GM18951 (cell line): ENCODE results near the gene ATG13.

Experiments used
- POLR2A ChIP-seq: IDR thresholded peaks from 4 replicates; pipeline ENCODE4 v1.6.1; 2011; ENCODE audit warnings: mild to moderate bottlenecking; ENCODE audit not compliant: insufficient read length, insufficient read depth; ENCODE audit errors: extremely low read depth
- in situ Hi-C: fragments of 300-500 bp; cut with MboI; formaldehyde crosslinking; loops from one replicate; pipeline ENCODE4 v1.12.0; 2022; ENCODE audit warnings: low sequenced_read_pairs, mixed read lengths, inconsistent platforms; ENCODE audit not compliant: unreplicated experiment

The ATG13 gene

DNA sequence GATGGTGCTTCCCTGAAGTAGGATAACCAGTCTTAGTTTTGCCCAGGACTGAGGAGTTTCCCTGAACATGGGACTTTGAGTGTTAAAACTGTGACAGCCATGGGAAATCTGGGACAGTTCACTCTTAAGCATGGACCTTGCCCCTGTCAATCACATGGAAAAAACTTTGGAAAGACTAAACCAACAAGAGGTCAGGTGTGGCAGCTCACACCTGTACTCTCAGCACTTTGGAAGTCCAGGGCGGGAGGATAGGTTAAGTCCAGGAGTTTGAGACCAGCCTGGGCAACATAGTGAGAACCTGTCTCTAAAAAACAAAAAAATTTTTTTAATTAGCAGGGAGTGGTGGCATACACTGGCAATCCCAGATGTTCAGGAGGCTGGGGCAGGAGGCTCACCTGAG lies 20.2 kb upstream of the ATG13 start:
- in situ Hi-C loops, result no loop called here
- TF ChIP-seq POLR2A, result no peak

DNA sequence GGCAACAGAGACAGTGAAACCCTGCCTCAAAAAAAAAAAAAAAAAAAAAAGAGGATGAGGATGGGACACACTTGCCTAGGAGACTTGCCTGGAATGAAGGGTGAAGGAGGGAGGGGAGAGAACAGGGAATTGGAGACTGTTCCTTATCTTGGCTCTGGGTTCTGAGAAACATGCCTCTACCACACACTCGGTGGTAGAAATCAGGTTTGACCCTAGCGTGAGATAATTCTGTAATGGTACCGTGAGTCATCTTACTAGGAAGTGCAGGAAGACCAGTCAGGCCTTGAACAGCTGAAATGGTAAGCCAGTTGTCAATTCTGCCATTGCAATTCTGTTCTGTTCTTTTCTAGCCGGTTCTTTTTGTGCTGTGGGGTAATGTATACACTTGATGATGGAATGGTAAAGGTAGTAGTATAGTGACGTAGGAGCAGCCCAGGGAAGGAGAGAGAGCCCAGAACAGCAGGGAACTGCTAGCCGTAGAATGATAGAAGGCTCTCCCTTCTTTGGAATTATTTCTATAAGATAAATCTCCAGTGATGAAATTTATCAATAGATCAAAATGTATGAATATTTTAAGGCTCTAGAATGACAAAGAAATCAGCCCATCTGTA lies 19.6 kb upstream of the ATG13 start:
- no peak for TF ChIP-seq POLR2A
- in situ Hi-C loops, result no loop called here

DNA sequence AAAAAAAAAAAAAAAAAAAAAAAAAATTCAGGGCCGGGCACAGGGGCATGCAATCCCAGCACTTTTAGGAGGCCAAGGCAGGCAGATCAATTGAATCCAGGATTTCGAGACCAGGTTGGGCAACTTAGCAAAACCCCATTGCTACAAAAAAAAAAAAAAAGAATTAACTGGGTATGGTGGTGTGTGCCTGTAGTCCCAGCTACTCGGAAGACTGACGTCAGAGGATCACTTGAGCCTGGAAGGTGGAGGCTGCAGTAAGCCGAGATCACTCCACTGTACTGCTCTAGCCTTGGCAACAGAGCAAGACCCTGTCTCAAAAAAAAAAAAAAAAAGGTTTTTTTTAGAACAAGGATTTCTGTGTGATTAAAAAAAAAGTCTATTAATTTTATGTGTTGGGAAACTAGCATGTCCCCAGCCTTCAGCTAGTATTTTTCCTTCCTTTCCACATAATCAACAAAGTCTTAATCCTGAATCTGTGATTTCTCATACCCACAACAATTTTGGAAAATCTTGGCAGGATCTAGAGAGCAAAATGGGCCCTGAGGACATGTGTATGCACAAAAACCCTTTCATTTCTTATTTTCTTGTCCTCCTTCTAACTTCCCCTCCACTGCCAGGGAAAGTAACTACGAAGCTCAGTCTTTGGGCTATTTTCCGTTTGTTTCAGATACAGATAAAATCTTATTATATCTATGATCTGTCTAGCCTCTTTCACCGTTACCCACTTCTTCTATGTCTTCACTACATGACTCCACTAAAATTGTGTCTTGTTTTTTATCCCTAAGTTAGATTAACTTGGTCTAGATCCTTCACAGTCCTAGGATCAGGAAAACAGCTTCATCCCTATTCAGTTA lies 17.8 kb upstream of the ATG13 start:
- in situ Hi-C loops, result no loop called here
- no peak for TF ChIP-seq POLR2A

DNA sequence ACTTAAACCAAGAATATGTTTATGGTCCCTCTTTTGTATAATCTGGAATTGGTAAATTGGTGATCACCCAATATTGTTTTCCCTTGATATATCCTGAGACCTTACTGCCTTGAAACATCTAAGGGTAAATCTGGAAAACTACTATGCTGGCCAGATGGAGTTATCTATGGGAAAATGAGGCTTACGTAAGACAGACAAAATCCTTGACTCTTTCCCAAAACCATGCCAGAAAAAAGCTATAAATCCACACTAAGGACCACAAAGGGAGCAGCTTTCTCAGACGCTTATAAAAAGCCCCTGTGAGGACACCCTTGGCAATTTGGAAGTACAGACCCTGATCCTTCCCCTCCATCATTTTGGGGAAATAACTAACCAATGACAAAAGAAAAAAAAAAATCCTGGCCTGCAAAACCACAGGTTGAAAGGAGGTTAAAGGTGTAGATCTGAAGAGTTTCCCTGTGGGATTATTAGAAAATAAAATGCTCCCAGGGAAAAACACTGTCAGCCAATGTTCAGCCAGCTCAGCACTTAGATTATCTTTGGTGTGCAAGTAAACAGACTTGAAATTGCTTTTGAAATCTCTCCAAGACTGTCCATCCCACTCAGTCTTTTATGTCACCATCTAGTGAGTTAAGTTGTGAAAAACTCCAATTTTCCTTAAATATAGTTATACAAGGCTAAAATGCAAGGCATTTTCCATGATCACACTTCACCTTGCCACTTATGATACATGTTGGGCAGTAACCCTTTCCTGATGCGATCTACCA lies 17.0 kb upstream of the ATG13 start:
- in situ Hi-C loops, result no loop called here
- no peak for TF ChIP-seq POLR2A

DNA sequence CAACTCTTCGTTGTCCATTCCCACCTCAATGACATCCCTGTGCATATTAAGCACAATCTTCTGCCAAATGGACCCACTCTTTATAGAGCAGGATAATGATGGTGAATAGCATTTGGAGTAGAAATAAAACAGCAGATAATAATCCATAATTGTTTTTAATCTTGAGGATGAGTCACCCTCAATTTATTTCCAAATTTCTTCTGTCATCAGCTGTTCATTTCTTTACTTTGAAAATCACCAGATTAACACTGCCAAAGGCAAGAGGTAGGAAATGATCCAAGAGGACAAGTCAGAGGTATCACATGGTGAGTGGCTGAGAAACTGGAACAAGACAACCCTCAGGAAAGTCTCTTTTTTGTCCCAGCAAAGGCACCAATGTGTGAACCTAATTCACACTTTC lies 16.2 kb upstream of the ATG13 start:
- in situ Hi-C loops, result no loop called here

DNA sequence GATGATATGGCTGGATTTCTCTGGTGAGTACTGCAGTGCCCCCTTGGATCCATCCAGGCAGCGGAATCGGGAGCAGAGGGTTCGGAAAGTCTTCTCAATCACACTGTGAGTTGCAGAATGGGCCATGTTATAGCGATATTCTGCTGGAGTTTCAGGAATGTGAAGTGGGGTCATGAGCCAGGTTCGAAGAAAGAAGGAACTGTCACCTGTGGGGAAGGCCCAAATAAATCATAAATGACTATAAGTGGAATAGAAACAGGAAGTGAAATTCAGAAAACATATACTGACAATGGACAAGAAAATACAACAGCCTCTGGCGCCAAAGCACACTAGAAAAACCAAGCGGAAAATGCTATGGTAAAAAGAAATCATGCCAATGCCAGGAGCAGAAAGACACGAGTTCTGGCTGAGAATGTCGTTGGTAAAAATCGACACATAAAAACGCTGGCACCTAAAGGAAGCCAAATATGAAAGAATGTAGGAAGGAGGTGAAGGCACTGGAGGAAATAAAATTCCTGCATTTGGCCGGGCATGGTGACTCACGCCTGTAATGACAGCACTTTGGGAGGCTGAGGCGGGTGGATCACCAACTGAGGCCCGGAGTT lies 13.5 kb upstream of the ATG13 start:
- TF ChIP-seq POLR2A, result no peak
- in situ Hi-C loops, result no loop called here

More for the DNA sequence above, 16.2 kb upstream of the ATG13 start:
- TF ChIP-seq POLR2A, result no peak

DNA sequence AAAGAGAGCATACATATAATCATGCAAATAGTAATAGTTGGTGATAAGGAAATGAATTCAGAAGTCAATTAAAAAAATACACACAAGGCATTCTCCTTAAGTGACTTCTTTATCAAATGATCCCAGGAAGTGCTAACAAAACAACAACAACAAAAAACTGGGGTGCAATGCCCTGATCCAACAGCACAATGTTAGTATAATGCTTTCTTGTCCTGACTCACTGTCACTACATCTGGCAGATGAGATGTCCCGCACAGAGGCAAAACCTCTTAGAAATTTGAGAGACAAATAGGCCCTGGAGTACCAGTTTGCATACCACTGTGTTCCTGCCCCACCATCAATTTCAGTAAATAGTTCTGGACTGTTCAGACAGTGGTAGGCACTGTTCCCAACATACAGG lies 12.6 kb upstream of the ATG13 start:
- in situ Hi-C loops, result no loop called here
- TF ChIP-seq POLR2A, result no peak

DNA sequence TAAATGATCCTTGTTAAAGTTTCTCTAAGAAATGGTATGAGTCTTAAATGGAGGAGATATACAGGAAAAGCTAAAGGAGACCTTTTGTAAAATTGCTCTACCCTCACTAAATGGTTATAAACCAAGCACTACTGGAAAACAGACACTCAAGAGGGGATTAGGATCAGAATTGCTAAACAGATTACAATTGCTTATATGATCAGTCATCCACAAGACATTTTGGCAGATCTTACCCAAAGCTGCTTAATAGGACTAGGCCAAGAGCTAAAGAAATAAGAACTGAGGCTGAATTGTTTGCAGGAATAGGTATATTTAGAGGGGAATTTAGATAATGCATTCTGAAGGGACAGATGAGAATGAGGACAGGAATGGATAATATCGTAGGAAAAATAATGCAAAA lies 9.8 kb upstream of the ATG13 start:
- no peak for TF ChIP-seq POLR2A
- in situ Hi-C loops, result no loop called here

DNA sequence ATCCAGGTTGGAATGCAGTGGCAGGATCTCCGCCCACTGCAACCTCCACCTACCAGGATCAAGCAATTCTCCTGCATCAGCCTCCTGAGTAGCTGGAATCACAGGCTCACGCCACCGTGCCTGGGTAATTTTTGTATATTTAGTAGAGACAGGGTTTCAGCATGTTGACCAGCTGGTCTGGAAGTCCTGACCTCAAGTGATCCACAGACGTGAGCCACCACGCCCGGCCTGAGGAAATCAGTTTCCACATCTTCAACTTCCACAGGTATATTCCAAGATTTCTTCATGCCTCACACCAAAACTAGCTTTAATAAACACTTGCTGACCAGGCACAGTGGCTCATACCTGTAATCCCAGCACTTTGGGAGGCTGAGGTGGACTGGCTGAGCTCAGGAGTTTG lies 8.0 kb upstream of the ATG13 start:
- in situ Hi-C loops, result no loop called here
- no peak for TF ChIP-seq POLR2A

DNA sequence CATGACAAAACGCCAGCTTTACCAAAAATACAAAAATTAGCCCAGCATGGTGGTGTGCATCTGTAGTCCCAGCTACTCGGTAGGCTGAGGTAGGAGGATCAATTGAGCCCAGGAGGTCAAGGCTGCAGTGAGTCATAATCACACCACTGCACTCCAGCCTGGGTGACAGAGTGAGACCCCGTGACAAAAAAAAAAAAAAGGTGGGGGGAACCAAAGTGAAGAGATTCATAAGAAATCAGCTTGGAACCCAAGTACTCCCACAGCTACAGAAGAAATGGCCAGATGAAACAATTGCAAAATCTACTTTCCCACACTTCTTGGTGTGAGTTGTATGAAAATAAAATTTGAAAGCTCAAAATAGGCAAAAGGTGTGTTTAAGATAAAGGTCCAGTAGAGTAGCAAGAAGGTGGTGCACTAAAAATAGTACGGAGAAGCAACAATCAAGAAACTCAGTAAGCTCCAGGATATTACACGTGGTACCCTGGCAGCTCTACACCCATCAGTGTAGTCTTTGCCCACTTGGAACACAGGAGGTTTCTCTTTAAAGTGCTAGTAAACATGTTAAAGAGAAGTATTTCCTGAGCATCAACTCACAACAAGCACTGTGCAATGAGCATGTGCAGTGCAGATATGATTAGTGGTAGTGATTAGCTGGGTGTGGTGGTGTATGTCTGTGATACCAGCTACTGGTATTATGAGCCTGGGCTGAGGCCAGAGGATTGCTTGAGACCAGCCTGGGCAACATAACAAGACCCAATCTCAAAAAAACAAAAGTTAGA lies 5.6 kb upstream of the ATG13 start:
- in situ Hi-C loops, result no loop called here

DNA sequence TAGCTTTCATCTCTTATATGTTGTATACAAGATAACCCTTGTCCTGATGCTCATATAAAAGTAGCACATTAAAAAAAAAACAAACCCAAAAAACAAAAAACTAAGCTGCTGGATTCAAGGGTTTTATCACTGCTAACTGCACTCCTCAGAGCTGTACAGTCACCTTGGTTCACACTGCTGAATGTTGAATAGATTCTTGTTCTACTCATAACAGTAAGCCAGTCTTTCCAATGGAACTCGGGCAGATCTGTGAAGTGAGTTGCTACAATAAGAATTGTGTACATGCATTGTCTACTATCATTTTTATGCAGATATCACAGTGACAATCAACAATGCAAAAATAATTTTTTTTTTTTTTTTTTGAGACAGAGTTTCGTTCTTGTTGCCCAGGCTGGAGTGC lies 5.0 kb upstream of the ATG13 start:
- no peak for TF ChIP-seq POLR2A
- in situ Hi-C loops, result no loop called here

More for the DNA sequence above, 5.6 kb upstream of the ATG13 start:
- TF ChIP-seq POLR2A, result no peak

DNA sequence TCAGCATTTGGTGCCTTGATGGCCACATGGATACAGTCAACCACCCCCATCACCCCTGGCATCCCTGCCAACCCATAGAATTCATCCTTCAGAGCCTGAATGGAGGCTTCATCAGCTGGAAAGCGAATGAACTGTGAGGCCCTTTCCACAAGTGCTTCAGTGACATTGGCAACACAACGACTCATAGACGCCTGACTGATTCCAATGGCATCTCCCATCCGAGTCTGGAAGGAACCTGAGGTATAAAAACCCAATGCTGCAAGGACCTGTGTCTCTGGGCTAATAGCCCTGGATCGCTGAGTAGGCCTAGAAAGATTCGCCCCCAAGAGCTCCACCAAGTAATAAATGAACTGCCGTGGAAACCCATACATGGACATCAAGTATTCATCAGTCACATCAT lies 1.6 kb upstream of the ATG13 start:
- TF ChIP-seq POLR2A, result no peak
- in situ Hi-C loops, result no loop called here

DNA sequence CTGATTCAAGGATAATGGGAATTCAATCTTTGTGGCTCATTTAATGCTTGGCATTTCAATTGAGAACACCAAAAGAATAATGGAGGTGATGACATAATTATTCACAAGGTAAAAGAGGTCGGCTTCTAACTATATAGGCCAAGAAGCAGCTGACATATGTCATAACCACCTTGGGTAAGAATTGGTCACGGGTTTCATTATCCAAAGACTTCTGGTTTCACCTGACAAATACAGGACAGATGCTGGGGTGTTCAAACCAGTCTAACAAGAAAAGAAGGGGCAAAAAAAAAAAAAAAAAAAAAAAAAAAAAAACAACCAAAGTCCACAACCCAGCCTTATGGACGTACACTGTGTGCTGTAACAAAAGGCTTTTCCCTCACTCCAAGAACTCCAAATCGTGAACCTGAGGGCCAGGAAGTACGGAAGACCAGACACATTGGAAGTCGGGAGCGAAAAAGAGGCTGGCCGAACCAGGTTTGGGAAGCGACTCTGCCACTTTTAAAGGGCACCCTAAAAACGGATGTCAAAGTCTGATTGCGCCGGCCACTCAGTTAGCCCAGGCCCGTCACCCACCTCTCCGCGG lies 711 bp upstream of the ATG13 start:
- TF ChIP-seq POLR2A, result no peak

DNA sequence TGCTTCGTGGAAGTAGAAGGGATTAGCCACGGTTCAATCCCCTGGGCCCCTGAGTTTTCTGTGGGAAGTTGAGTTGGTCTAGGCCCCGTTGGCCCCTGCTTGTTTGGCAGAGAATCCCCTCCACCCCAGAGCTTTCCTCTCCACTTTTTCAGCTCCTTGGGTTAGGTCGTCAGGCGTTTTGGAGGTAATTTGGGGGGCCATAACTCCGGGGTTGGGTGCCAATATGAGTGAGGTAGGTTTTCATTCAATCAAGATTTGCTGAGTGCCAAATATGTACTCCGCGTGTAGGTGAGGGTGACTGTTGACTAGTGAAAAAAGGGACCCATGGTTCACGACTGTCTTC lies 590 bp downstream of the ATG13 start:
- in situ Hi-C loops, result no loop called here
- TF ChIP-seq POLR2A, result no peak

More for the DNA sequence above, 711 bp upstream of the ATG13 start:
- in situ Hi-C loops, result no loop called here
